Tongue (tissue), 2 donors: ENCODE measurements around the gene ATAD3C. TPM values are rescaled to one million over a fixed set of nuclear protein-coding genes. Genes with fewer than 3 reads are reported as not detected.
"Not testable (repeated sequence)": the region's sequence is repeated elsewhere in the genome, so short reads cannot be mapped to it uniquely, and the experiment has no call there.

Source experiments
- DNase-seq: peaks from one replicate; pipeline ENCODE4 v3.0.0-alpha.2; 2015
- total RNA-seq: library from RNA; depleted of rRNA; stranded (reverse); fragments of >200 nt; gene quantifications from one replicate; pipeline ENCODE4 v1.2.3, GENCODE V29; 2014

The ATAD3C gene
- total RNA-seq, 1 donor from 2014 or later, result 1.3 TPM

GRCh38 chr1:1509465-1509850 lies 60.0 kb downstream of the ATAD3C start:
- DNase-seq, result not testable (repeated sequence)

GRCh38 chr1:1510912-1511532 lies 61.5 kb downstream of the ATAD3C start:
- DNase-seq, result peak; percentile 4

GRCh38 chr1:1511533-1512285 lies 62.2 kb downstream of the ATAD3C start, which contains the start of gene ATAD3A:
ATAD3A (plus strand) TSS chr1:1512162; CDS start chr1:1512269, 107 bp downstream.
- DNase-seq, result peak; percentile 99

- not testable (repeated sequence) for DNase-seq
Observed at GRCh38 chr1:1512425-1512824, 62.9 kb downstream of the ATAD3C start.

- DNase-seq, result not testable (repeated sequence)
Observed at GRCh38 chr1:1513675-1514074, 64.2 kb downstream of the ATAD3C start.

- DNase-seq, result not testable (repeated sequence)
Observed at GRCh38 chr1:1514376-1514775, 64.9 kb downstream of the ATAD3C start.

- not testable (repeated sequence) for DNase-seq
Observed at GRCh38 chr1:1516923-1517322, 67.4 kb downstream of the ATAD3C start.

- no peak for DNase-seq
Observed at GRCh38 chr1:1517973-1518620, 68.6 kb downstream of the ATAD3C start.

GRCh38 chr1:1518621-1519007 lies 69.1 kb downstream of the ATAD3C start:
- not testable (repeated sequence) for DNase-seq

Other genes with a start within 250 kb of the ATAD3C start
- gene TNFRSF18, start 243.1 kb upstream of the ATAD3C start, total RNA-seq, result 3.0 TPM
- 2.9 TPM for gene TNFRSF4, start 235.5 kb upstream of the ATAD3C start, total RNA-seq
- gene SDF4, start 217.7 kb upstream of the ATAD3C start, total RNA-seq, result 69.1 TPM
- 16.5 TPM for gene B3GALT6, start 217.5 kb upstream of the ATAD3C start, total RNA-seq
- 6.3 TPM for gene C1QTNF12, start 203.0 kb upstream of the ATAD3C start, total RNA-seq
- gene UBE2J2, start 175.8 kb upstream of the ATAD3C start, total RNA-seq, result 34.6 TPM
- gene SCNN1D, start 169.3 kb upstream of the ATAD3C start, total RNA-seq, result 4.8 TPM
- gene ACAP3, start 141.8 kb upstream of the ATAD3C start, total RNA-seq, result 73.3 TPM
- 15.1 TPM for gene PUSL1, start 141.1 kb upstream of the ATAD3C start, total RNA-seq
- 61.5 TPM for gene INTS11, start 125.0 kb upstream of the ATAD3C start, total RNA-seq
- 17.5 TPM for gene CPTP, start 124.9 kb upstream of the ATAD3C start, total RNA-seq
- 1.9 TPM for gene TAS1R3, start 118.4 kb upstream of the ATAD3C start, total RNA-seq
- 82.8 TPM for gene DVL1, start 100.3 kb upstream of the ATAD3C start, total RNA-seq
- gene MXRA8, start 91.1 kb upstream of the ATAD3C start, total RNA-seq, result 95.3 TPM
- gene AURKAIP1, start 74.5 kb upstream of the ATAD3C start, total RNA-seq, result 75.3 TPM
- 174 TPM for gene CCNL2, start 50.4 kb upstream of the ATAD3C start, total RNA-seq
- 101 TPM for gene MRPL20, start 42.4 kb upstream of the ATAD3C start, total RNA-seq
- 13.4 TPM for gene ANKRD65, start 28.4 kb upstream of the ATAD3C start, total RNA-seq
- 39.3 TPM for gene VWA1, start 14.0 kb upstream of the ATAD3C start, total RNA-seq
- 10.5 TPM for gene ATAD3B, start 22.1 kb downstream of the ATAD3C start, total RNA-seq
- gene ATAD3A, start 62.5 kb downstream of the ATAD3C start, total RNA-seq, result 21.3 TPM
- gene TMEM240, start 90.9 kb downstream of the ATAD3C start, total RNA-seq, result 2.4 TPM
- gene SSU72, start 125.2 kb downstream of the ATAD3C start, total RNA-seq, result 55.7 TPM
- 1.0 TPM for gene FNDC10, start 150.4 kb downstream of the ATAD3C start, total RNA-seq
- 79.5 TPM for gene MIB2, start 165.8 kb downstream of the ATAD3C start, total RNA-seq
- gene MMP23B, start 182.5 kb downstream of the ATAD3C start, total RNA-seq, result 18.1 TPM
- gene CDK11B, start 209.3 kb downstream of the ATAD3C start, total RNA-seq, result 12.2 TPM
- 36.9 TPM for gene SLC35E2B, start 243.1 kb downstream of the ATAD3C start, total RNA-seq